GM19043 (cell line): ENCODE measurements around the gene CORO2B.

Experiments
- ATAC-seq: cut with Tn5 transposase; IDR thresholded peaks from one replicate; pipeline ENCODE4 v1.9.1; 2021; ENCODE audit warnings: low read depth; ENCODE audit not compliant: unreplicated experiment

CORO2B gene

GRCh38 chr15:68571582-68571981, 7.2 kb upstream of the CORO2B start:
- no peak for ATAC-seq

GRCh38 chr15:68572309-68572708, 6.5 kb upstream of the CORO2B start:
- ATAC-seq: no peak

- no peak for ATAC-seq
These were observed 5.9 kb upstream of the CORO2B start for GRCh38 chr15:68572921-68573320.

GRCh38 chr15:68574046-68574445, 4.7 kb upstream of the CORO2B start:
- ATAC-seq: no peak

GRCh38 chr15:68574629-68575028, 4.2 kb upstream of the CORO2B start:
- no peak for ATAC-seq

- ATAC-seq: no peak
These were observed 2.4 kb upstream of the CORO2B start for GRCh38 chr15:68576235-68576892.

GRCh38 chr15:68578175-68578979, 416 bp upstream of the CORO2B start:
- no peak for ATAC-seq

GRCh38 chr15:68580026-68580882, 1.5 kb downstream of the CORO2B start:
- no peak for ATAC-seq

GRCh38 chr15:68580883-68581155, 2.0 kb downstream of the CORO2B start:
- ATAC-seq: no peak

GRCh38 chr15:68581725-68582124, 2.9 kb downstream of the CORO2B start:
- ATAC-seq: no peak

- ATAC-seq: no peak
These were observed 3.4 kb downstream of the CORO2B start for GRCh38 chr15:68582236-68582635.

- no peak for ATAC-seq
These were observed 4.1 kb downstream of the CORO2B start for GRCh38 chr15:68582864-68583263.

GRCh38 chr15:68583321-68583720, 4.5 kb downstream of the CORO2B start:
- no peak for ATAC-seq

- ATAC-seq: no peak
These were observed 5.4 kb downstream of the CORO2B start for GRCh38 chr15:68583936-68584755.

- ATAC-seq: no peak
These were observed 6.2 kb downstream of the CORO2B start for GRCh38 chr15:68584756-68585573.

- no peak for ATAC-seq
These were observed 6.9 kb downstream of the CORO2B start for GRCh38 chr15:68585574-68586273.

- no peak for ATAC-seq
These were observed 7.6 kb downstream of the CORO2B start for GRCh38 chr15:68586274-68586961.

GRCh38 chr15:68587769-68588385, 9.1 kb downstream of the CORO2B start:
- ATAC-seq: no peak
